ENCODE data around the gene PAX2.

The PAX2 gene

DNA sequence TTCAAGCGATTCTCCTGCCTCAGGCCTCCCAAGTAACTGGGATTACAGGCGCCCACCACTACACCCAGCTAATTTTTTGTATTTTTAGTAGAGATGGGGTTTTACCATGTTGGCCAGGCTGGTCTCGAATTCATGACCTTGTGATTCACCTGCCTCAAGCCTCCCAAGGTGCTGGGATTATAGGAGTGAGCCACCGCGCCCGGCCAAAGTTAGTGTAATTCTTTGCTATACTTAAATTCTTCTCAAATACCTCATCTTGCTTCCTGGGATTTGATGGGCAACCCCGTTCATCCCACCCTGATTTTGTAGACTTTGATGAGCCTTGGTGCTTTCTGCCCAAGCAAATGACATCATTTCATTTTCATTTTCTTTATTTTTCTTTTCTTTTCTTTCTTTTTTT lies 54.5 kb downstream of the PAX2 start:
- no peak for DNase-seq

DNA sequence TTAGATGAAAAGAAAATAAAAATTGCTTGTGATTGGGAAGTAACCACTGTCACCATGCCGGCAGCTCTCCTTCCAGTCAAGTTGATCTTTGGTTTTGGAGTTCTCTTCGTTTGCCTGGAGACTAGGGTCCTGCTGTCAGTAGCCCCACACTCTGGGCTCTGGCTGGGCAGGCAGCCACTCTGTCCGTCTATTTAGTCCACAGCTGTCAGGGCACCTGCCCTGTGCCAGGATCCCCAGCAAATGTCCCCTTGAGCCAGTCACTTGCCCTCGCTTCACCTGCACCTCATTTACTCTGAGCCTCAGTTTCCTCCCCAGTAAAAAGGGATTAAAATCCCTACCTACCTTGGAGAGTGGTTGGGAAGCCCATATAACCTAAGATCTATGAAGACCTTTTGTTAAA lies 55.5 kb downstream of the PAX2 start:
- DNase-seq: no peak

GRCh38 chr10:100802196-100802595 lies 56.8 kb downstream of the PAX2 start:
- DNase-seq: no peak

GRCh38 chr10:100802607-100803006 lies 57.2 kb downstream of the PAX2 start:
- DNase-seq: no peak

GRCh38 chr10:100803492-100803891 lies 58.1 kb downstream of the PAX2 start:
- no peak for DNase-seq

GRCh38 chr10:100803908-100804307 lies 58.5 kb downstream of the PAX2 start:
- no peak for DNase-seq

GRCh38 chr10:100805543-100806355 lies 60.4 kb downstream of the PAX2 start:
- DNase-seq: no peak

DNA sequence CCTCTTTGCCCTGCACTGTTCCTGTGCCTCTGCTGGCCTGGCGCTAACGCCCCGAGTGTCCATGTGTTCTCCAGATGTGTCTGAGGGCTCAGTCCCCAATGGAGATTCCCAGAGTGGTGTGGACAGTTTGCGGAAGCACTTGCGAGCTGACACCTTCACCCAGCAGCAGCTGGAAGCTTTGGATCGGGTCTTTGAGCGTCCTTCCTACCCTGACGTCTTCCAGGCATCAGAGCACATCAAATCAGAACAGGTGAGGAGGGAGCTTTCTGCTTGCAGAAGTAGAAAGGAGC lies 60.9 kb downstream of the PAX2 start:
- no peak for DNase-seq

DNA sequence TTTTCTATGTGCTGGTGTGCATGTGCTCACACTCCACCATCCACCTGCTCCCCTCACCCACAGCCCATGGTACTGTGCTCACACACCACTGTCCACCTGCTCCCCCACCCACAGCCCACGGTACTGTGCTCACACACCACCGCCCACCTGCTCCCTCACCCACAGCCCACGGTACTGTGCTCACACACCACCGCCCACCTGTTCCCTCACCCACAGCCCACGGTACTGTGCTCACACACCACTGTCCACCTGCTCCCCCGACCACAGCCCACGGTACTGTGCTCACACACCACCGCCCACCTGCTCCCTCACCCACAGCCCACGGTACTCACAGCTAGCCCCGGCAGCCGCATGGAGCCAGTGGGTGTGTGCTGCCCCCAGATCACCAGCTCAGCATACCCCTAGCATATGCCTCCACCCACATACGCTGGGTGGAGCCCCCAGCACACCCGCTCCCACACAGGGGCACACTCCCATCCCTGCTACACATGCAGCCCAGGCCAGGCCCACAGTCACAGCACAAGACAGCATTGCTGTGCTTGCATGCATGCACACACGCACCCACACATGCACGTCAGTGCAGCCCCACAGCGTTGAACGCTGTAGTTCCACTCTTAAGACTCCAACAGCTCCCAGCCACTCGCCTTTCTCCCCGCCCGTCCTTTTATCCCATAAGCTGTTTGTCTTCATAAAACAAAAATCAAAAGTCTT lies 62.0 kb downstream of the PAX2 start:
- no peak for DNase-seq

- DNase-seq: no peak
Measured at GRCh38 chr10:100808876-100809275, 63.5 kb downstream of the PAX2 start.

GRCh38 chr10:100810091-100810834 lies 64.9 kb downstream of the PAX2 start:
- no peak for DNase-seq

DNA sequence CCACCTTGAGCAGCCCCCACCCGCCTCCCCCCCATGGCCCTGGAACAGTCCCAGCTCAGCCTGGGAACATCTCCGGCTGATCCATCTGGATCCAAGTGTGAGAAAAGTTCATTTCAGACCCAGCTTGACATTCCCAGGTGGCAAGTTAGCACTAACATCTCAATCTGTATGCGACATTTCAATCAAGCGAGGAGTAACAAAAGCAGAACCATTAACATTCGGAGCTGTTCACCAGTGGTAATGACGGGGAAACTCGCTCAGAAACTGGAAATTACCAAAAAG lies 65.4 kb downstream of the PAX2 start:
- DNase-seq: no peak

- DNase-seq: no peak
Measured at GRCh38 chr10:100811261-100811660, 65.9 kb downstream of the PAX2 start.

- DNase-seq: no peak
Measured at GRCh38 chr10:100811752-100812750, 66.7 kb downstream of the PAX2 start.

DNA sequence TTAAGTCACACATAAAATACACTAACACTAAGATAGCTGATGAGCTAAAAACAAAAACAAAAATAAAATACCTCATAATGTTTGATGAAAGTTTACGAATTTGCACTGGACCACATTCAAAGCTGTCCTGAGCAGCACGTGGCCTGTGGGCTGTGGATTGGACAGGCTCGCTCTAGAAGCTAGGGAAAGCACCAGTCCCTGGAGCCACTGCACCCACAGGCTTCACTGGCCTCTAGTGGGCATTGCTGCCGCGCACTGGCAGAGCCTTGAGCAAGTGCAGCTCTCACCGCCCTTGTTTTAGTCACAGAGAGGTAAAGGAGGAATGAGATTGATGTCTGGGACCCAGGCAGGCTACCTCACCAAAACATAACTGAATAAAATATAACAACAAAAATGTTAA lies 67.6 kb downstream of the PAX2 start:
- no peak for DNase-seq

DNA sequence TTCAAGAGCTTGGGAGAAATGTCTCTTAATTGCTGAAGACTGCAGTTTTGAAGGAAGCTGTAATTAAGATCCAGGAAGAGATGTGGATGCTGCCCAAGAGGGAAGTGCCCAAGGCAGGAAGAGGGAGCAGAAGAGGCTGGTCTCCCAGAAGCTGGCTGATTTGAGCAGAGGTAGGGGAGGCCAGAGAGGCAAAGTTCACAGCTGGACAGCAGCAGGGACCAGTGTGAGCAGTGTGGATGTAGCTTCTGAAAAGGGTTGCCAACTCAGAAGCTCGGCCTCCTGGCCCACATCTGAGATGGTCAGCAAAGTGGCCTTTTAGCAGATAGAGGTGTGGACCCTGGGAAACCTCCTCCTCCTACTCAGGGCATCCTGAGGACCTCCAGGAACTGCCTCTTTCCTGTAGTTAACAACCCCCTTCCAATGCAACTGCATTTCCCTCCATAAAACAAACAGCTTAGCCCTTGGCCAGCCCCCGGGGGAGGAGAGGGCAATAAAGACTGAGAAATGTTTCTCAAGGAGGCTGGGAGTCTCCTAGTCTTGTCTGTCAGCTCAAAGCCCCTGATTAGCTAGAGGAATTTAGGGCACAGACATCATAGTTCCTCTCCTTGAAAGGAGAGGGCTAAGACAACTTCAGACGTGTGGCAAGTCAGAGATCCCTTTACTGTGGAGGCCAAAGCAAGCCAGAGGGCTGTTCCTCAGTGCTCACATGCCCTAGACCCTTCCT lies 69.5 kb downstream of the PAX2 start:
- DNase-seq: no peak

- DNase-seq: no peak
Measured at GRCh38 chr10:100816671-100817070, 71.3 kb downstream of the PAX2 start.

DNA sequence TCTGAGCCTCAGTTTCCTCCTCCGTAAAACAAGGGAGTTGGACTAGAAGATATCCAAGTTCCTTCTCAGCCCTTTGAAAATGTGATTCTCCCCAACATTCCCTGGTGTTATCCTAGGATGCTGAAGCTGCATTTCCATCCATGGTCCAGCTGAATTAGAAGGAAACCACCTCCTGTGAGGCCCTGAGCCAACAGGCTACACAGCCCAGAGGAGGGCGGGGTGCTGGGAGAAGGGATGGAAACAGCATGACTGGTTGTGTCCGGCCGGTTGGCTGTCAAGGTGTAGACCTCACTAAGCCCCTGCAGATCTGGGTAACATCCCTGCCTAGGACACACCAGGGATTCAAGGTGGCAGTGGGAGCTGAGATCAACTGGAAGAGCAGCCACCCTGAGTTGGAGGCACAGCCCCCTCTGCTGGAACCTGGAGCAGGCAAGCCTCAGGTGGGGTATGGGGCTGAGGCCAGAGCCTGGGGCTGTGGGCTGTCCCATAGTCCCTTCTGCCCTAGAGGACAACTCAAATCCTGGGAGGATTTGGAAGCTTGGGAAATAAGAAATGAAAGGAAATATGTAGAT lies 72.0 kb downstream of the PAX2 start:
- no peak for DNase-seq

DNA sequence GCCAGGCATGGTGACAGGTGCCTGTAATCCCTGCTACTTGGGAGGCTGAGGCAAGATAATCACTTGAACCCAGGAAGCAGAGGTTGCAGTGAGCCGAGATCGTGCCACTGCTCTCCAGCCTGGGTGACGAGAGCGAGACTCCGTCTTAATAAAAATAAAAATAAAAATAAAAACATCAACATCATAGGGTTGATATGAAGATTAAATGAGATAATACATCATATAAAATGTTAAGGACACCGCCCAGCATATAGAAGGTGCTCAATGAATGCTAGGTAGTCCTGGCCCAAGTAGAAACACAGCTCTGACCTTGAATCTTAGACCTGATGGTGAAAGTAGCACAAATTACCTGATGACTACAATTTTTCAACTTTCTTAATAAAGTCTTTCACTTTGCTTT lies 74.0 kb downstream of the PAX2 start:
- no peak for DNase-seq

DNA sequence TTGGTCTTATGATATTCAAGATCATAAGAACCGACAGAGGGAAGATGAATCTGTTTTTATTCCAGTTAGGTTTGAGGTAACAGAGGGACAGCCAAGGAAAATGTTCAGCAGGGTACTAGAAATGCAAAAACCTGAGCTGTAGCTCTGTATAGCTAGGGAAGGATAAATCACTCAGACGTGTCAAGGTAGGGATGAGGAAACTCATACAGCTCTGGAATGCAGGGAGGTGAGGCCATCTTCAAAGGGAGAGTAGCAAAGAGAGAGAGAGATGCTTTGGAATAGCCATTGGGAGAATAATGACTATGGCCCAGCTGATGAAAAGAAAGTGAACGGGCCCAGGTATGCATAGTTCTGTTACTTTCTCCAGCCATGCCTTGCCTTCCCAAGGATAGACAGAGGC lies 77.8 kb downstream of the PAX2 start:
- DNase-seq: no peak

GRCh38 chr10:100824886-100825285 lies 79.5 kb downstream of the PAX2 start:
- no peak for DNase-seq

DNA sequence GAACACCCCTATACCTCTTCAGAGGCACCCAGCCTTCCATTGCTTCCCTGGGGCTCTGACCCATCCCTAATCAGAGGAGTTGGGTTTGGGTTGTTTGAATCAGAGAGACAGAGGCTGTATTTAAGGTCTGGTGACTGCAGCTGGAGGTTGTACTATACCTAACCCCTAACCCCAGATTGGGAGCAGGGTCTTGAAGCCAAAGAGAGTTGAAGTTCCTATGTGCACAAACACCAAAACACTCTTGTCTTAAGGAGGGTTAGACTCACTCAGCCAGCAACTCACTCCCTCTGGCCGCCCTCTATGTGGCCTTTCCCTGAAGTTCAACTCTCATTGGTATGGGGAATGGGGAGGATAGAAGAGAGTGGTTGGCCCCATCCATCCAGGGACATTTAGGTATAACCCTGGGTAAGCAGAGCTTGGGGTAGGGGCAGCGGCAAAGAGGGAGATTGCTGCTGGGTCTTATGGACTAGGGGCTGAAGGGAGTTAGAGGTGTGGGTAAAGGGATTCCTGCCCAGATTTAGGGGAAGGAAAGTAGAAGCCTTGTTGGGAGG lies 80.0 kb downstream of the PAX2 start:
- DNase-seq: no peak
